HG02642 (cell line): ENCODE measurements around the gene CXCL11.
A peak's percentile ranks its signal among the peaks of the same experiment; 100 is the strongest.
"Not testable (repeated sequence)": the region's sequence is repeated elsewhere in the genome, so short reads cannot be mapped to it uniquely, and the experiment has no call there.

Source experiments
- ATAC-seq: cut with Tn5 transposase; IDR thresholded peaks from one replicate; pipeline ENCODE4 v1.9.1; 2021; ENCODE audit warnings: mild to moderate bottlenecking; ENCODE audit not compliant: unreplicated experiment, poor library complexity

Gene CXCL11

DNA sequence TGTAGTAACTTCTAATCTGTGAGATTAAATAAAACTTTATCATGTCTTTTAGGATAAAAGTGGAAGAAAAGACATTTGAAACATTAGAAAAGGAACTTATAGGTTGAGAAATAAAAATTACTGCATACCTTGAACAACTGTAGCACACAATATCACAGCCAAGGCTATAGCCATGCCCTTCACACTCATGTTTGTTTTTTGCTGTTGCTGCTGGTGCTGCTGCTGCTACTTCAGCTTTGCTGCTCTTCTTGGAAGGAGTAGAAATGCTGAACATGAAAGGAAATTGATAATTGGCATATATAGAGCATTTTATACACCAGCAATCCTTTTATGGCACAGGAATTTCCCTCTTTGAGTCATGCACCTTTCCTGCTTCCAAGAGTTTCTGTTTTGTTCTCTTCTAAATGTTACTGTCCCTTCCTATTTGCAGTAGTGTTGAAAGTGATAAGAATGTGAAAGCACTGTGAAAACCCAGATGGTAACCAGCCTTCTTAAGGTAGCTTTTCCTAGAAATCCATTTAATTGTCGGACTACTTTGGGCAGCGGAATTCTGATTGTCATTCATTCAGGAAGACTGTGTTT, at the start of gene CXCL11:
TSS of gene CXCL11 (minus strand) at position 272 of the 582 bp plus-strand sequence. CDS start at position 189, 83 bp downstream.
- ATAC-seq: no peak

DNA sequence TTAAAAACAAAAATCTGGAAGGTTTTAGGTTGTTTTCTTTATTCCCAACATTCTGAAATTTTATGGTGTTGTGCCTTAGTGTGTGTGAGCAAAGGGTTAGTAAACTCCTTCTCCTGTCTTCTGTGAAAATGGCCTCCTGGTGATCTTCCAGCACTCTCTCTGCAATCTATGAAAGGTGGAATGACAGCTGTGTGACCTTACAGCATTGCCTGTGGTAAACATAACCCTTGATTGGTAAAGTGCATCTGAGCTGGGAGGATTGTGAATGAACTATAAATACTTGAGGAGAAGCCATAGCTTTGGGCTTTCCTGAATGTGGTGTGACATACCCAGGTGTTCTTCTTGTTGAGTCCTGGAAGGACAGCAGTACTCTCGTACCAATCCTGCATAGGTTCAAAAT, 48.7 kb upstream of the CXCL11 start:
- no peak for ATAC-seq

DNA sequence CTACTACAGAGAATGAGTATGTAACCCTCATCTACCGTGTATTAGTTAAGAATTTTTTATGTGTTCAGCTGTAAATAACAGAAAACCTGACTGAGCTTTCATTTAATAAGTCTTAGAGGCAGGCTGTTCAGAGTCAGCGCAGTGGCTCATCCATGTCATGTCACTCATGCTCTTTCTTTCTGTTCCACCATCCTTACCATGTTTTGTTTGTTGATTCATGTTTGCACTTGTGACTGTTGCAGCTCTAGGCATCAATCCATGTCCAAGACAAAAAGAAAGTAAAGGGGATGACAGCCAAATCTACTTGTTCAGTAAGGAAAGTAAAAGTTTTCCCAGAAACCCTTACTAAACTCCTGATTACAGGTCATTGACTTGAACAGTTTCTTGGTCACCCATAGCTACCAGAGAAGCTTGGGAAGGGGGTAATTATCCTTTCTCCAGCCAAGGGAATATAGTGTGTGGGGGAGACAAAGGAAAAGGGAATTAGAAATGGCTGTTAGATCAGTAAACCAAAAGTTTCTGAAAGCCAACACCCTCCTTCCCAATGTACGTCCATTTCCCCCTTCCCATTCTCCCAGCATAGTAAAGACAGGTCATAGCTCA, 47.6 kb upstream of the CXCL11 start:
- no peak for ATAC-seq

DNA sequence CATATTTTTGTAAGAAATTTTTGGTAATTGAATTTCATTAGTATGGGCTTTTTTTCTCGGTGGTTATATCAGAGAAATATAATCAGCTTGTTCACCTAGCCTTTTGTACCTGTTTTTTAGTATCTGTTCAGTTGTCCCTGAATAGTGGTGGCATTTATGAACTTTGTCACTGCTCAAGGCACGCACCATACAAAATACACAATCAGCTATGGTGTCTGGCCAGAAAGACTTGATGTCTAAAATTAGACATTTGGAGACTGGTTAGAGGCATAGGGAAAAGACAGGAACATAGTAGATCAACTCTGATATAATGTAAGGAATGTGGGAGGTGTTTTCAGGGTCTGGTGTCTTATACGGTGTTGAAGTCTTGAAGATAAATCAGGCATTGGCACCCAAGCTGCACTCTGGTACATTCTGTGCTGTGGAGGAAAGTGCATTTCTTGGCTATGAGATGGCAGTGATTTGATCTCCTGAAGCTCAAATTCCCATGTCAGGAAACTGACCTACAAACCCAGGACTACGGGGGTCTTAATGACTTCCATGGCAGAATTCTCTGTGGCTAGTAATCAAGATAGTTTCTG, 42.3 kb upstream of the CXCL11 start:
- no peak for ATAC-seq

DNA sequence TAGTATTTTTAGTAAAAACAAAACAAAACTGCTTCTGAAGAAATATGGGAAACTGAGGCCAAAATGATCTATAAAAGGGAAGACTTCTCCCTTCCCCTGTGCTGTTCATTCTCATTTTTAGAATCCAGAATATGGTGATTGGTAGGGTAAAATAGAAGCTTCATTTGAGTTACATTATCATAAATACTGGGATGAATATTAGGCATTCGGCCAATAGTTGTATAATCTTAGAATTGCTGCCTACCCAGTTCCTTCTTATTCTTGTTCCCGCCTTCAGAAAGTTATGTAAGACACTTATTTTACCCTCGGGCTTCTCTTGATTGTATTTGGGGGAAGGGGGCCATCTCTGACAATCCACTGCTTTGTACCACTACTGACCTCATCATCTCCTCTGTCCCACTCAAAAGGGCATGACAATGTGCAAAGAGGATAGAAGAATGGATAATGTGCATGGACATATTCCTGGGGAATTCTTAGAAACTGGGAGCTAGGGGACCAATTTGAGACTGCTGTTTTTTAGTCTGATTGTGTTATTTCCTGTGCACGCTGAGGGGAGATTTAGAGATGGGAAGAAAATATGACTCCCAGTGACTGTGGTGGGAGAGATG, 39.2 kb upstream of the CXCL11 start:
- ATAC-seq: no peak

DNA sequence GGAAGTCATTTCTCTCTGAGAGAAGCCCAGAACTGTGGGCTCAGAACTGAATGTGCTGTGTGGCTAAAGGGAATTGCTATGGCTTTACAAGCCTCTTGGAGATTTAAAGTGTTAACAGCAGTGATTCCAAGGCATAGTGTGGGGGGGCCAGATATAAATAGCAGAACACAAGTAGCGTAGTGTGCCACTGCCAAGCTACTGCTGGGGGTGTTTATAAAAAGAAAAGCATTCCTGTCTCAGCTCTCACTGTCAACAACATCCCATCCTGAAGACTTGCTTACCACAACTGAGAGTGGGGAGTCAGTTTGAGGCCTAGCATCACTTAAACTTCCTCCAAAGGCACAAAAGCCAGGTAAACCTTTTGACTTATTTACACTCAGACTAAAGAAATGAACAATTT, 38.6 kb upstream of the CXCL11 start, which contains the start of gene ART3:
TSS of gene ART3 (plus strand) at position 242 of the 400 bp plus-strand sequence. CDS start 1,181 bp downstream, outside the sequence.
- no peak for ATAC-seq

DNA sequence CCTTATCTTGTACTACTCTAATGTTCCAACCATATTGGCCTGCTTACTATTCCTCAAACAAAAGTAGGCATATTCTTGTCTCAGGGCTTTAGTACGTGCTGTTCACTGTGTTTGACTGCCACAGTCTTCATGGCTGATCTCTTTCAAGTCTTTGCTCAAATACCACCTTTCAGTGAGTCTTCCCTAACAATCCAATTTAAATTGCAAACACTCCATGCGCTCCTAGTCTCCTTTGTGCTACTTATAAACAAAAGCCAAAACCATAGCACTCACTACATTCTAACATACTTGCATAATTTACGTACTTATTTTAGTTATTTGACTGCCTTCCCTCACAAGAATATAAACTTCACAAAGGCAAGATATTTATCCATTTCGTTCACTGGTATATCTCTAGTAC, 36.9 kb upstream of the CXCL11 start:
- ATAC-seq: no peak

DNA sequence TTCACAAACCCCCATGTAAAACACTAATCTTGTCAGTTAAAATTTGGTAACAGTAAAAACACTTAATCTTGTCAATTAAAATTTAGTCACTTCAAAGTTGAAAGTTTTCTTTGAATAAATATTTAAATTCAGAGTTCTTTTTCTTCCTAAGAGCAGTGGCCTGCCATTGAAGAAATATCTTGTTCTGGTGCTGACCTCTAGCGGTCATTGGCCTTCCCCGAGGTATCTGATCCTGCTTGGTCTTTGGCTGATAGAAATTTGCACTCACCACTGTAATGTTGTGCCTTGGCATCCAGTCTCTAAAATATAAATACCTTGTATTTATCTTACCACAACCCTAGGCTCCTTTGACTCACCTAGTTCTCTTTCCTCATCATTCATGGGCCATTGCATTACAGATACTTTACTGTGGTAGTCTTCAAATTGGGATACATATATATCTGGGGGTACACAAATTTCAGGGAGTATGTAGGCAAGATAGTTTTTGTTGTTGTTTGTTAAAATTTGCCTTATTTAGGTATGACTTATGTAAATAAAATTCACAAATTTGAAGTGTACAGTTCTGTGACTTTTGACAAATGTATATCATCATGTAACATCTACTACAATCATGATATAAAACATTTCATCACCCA, 31.9 kb upstream of the CXCL11 start:
- ATAC-seq: peak; percentile 77

DNA sequence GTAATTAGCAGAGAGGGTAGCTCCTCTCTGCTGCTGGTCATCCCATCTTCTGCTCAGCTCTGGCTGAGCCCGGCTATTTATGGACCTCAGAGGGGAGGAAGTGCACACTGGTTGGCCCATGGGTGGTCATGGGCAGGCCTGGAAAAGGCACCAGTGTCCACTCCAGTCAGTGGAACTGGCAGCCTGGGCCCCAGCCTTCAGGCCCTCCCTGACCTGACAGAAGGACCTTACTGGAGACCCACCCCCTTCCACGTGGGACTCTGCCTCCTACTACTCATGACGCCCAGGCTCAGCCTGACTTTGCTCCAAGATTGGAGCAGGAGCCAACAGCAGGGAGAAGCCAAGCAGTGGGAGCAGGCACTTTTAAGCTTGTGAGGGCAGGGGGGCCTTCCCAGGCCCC, 30.7 kb upstream of the CXCL11 start:
- ATAC-seq: no peak

DNA sequence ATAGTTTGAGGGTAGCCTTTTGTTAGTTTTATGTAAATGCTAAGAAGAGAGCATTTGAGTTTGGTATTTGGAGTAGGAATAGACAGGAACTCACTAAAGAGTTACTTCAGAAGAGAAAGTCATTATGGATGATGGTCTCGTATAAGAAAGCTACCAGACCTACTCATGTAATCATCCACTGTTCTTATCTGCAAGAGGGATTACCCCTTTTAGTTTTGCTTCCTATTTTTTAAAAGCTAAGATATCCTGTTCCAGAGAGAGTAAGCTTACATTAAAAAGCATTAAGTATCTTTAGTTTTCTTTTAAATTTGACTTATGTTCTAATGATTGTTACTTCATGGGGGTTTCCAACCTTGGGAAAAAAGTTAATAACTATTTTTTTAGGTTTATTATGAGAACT, 26.1 kb upstream of the CXCL11 start:
- ATAC-seq: peak; percentile 50

DNA sequence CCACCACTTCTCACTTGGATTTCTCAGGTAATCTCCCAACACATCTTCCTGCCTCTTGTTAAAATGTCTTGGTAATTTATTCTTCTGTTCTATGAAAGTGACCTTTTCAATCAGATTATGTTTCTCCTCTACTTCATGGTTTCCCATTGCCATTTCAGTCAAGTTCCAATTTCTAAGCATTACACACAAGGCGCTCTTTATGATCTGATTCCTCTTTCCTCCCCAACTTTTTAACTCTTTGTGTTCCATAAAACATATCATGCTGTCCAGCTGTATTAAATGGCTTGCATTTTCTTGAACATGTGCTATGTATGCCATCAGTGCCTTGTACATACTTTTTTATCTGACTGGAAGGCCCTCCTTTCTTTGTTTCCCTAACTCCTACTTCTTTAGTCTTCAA, 25.6 kb upstream of the CXCL11 start:
- ATAC-seq: no peak

DNA sequence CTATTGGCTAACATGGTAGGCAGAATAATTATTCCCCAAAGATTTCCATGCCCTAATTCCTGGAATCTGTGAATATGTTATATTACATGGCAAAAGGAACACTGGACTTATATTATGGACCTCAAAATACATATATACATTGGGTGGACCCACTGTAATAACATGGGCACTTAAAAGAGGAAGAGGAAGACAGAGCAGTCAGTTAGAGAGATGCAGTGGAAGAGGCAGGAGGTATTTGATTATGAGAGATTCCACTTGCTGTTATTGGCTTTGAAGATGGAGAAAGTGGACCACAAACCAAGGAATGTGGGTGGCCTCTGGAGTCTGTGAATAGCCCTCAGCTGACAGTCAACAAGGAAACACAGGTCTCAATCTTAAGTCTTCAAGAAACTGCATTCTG, 24.6 kb upstream of the CXCL11 start:
- ATAC-seq: no peak

DNA sequence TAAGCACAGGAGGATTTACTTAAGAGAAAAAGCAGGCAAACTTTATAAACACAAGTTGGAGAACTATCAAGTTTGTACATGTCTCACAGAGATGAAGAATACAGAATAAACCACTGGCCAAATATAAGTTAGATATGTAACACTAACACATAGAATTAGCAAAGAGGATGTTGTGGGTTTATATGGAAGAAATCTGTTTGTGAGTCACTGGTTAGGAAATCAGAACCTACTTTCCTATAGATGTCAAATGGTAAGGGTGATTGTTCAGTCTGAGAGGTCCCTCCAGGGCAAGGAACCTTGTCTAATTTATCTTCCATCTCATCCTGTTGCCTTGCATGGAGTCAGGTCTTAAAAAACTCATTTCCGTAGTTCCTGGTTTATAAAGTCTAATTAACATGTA, 23.9 kb upstream of the CXCL11 start:
- ATAC-seq: no peak

DNA sequence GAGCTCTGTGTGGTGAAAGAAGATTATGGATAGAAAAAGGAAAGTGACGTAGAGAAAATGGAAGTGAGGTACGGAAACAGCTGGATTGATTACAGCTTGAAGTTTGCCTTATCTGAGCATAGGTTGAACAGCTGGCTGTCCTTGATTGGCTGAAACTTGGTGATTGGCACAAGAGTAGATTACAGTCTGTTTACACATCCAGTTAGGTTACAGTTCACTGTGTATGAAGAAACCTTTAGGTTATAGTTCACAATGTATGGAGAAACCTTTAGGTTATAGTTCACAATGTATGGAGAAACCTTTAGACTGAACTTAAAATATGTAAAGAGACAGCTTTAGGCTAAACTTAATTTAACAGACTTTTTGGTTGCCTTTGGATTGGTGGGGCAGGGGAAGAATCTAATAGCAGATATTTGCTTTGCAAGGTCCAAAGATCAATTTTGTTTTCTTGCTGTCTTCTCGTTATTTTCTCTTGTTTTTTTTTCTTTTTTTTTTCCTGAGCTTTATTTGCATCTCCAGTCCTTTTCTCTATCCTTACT, 23.1 kb upstream of the CXCL11 start:
- peak; percentile 37 for ATAC-seq

DNA sequence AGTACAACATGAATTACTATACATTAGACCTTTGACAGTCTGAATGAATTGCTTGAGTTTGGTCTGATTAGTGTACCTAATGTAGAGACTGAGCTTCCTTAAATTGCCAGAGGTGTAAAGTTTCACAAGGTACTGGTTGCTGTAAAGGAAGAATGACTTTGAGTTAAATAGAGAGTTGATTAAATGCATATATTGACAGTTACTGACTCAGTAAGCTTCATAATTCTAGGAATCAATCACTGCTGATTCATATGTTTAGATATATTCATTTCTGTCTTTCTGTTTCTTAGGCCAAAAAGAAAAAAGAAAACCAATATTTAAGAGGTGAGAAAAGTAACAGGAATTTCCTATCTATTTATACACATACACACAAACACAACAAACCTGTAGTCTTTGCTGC, 22.4 kb upstream of the CXCL11 start:
- ATAC-seq: peak; percentile 42

DNA sequence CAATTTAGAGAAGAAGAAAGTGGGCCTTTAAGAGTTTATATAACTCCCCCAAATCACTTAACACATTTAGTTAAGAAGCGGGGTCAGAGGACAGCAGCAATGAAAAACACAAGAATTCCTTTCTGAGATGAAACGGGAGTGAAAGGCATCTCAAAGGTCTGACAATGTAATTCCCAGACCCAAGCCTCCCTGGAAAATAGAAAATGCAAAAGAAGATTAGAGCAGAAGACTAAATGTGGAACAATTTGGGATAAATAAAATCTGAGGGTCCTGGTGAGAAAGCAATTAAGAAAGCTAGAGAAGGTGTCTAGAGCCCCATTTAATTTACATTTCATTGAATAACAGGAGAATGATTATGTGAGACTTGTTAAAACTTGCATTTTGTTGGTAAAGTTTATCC, 19.6 kb upstream of the CXCL11 start:
- ATAC-seq: no peak

DNA sequence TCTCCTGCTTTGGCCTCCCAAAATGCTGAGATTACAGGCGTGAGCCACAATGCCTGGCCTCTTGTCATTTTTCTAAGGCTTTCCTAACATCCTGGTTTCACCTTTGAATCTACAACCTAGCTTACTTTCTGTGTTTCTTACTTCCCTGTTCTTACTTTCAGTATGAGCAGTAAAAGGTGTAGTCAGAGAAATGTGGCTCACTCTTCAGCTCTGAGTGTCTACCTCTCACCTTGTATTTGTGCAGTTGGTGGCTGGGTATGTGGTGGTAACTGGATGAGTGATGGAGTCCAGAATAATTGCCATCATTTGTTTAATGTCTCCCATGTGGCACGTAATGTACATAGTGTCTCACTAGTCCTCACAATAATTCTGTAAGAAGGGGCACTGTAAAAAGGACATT, 19.1 kb upstream of the CXCL11 start:
- ATAC-seq: peak; percentile 95

DNA sequence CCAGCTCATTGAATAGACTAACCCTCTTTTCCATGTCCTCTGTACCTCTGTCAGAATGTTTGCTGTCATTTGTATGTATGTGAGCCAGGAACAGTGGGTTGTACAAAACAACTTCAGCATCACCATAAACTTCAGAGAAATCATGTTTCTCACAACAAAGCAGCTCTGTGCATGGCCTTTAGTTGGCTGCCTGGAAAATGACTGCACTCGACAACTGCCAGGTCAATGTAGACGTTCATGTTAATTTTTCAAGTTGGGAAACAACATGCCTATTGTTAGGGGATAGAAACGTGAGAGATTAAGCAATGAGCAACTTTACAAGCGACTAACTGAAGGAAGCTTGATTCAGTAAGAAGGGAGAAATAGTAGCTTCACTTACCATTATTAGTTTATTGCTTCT, 17.9 kb upstream of the CXCL11 start:
- no peak for ATAC-seq

DNA sequence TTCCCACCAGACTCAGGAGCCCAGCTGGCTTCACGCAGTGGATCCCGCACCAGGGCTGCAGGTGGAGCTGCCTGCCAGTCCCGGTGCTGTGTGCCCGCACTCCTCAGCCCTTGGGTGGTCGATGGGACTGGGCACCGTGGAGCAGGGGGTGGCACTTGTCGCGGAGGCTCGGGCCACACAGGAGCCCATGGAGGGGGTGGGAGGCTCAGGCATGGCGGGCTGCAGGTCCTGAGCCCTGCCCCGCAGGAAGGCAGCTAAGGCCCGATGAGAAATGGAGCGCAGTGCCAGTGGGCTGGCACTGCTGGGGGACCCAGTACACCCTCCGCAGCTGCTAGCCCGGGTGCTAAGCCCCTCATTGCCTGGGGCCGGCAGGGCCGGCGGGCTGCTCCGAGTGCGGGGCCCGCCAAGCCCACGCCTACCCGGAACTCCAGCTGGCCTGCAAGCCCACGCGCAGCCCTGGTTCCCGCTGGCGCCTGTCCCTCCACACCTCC, 14.7 kb upstream of the CXCL11 start:
- ATAC-seq: not testable (repeated sequence)

DNA sequence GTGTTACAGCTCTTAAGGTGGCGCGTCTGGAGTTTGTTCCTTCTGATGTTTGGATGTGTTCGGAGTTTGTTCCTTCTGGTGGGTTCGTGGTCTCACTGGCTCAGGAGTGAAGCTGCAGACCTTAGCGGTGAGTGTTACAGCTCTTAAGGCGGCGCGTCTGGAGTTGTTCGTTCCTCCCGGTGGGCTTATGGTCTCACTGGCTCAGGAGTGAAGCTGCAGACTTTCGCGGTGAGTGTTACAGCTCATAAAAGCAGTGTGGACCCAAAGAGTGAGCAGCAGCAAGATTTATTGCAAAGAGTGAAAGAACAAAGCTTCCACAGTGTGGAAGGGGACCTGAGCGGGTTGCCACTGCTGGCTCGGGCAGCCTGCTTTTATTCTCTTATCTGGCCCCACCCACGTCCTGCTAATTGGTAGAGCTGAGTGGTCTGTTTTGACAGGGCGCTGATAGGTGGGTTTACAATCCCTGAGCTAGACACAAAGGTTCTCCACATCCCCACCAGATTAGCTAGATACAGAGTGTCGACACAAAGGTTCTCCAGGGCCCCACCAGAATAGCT, 14.1 kb upstream of the CXCL11 start:
- ATAC-seq: not testable (repeated sequence)
